ENCODE results near the gene MAB21L3. TPM values are rescaled to one million over a fixed set of nuclear protein-coding genes. Genes with fewer than 3 reads are reported as not detected.

Gene MAB21L3
- total RNA-seq, 1 experiment from 2014 or later, result not detected

Other genes with a start within 250 kb of the MAB21L3 start
- 1.6 and 3.2 TPM in 2 replicates for gene SLC22A15, start 134.9 kb upstream of the MAB21L3 start, total RNA-seq (2014; rRNA removed; shearing (Covaris generic))

Data from HT1080 (cell line).